PC-3 (cell line): ENCODE measurements around the gene GAB2. TPM values are rescaled to one million over a fixed set of nuclear protein-coding genes. Genes with fewer than 3 reads are reported as not detected.

Experiments
- ATAC-seq: fragments of 200-7000 bp; cut with Tn5 transposase; 2 replicates; pipeline ENCODE4 v1.9.1; 2020; ENCODE audit warnings: mild to moderate bottlenecking, moderate library complexity
- BruUV-seq: library from RNA; stranded (reverse); fragments of 400-500 nt; replicated peaks from 2 replicates; lab custom pipeline; 2021; lab: Mats Ljungman, UMichigan
- CTCF ChIA-PET: fragments of 300-600 bp; sonication (Branson Sonifier 250); formaldehyde crosslinking; loops from one replicate; lab custom pipeline; 2022; ENCODE audit warnings: antibody characterized with exemption; lab: Charles Lee
- POLR2A ChIA-PET: fragments of 300-600 bp; sonication (Branson Sonifier 250); formaldehyde crosslinking; loops from one replicate; lab custom pipeline; 2022; ENCODE audit warnings: antibody characterized with exemption; ENCODE audit not compliant: unreplicated experiment; lab: Charles Lee
- DNase-seq: peaks from one replicate; pipeline ENCODE4 v3.0.0-alpha.2; 2015
- H2AFZ ChIP-seq: fragments of 300-600 bp; sonication (generic); 2 replicates; pipeline ENCODE4 v1.6.0; 2016; ENCODE audit warnings: antibody characterized with exemption, low read length
- H3F3A ChIP-seq: fragments of 300-600 bp; sonication (generic); one replicate; pipeline ENCODE4 v1.6.0; 2017; ENCODE audit warnings: antibody characterized with exemption, low read length, control low read depth, mild to moderate bottlenecking; ENCODE audit not compliant: unreplicated experiment
- H3K27ac ChIP-seq: fragments of 300-600 bp; sonication (generic); 2 replicates; pipeline ENCODE4 v1.5.1; 2016; ENCODE audit warnings: mild to moderate bottlenecking, low read length
- H3K27me3 ChIP-seq: fragments of 300-600 bp; sonication (generic); 2 replicates; pipeline ENCODE4 v1.6.1; 2016; ENCODE audit warnings: low read length, mixed read lengths
- H3K36me3 ChIP-seq: fragments of 300-600 bp; sonication (generic); 2 replicates; pipeline ENCODE4 v1.6.1; 2016; ENCODE audit warnings: low read depth, mixed run types, low read length, mixed read lengths
- H3K4me1 ChIP-seq: fragments of 300-600 bp; sonication (generic); 2 replicates; pipeline ENCODE4 v1.5.1; 2016; ENCODE audit warnings: low read length; ENCODE audit not compliant: insufficient read depth
- H3K4me2 ChIP-seq: fragments of 300-600 bp; sonication (generic); 2 replicates; pipeline ENCODE4 v1.6.0; 2016; ENCODE audit warnings: low read length
- H3K4me3 ChIP-seq: fragments of 300-600 bp; sonication (generic); 2 replicates; pipeline ENCODE4 v1.5.1; 2016; ENCODE audit warnings: mild to moderate bottlenecking, low read length, mixed read lengths
- H3K79me2 ChIP-seq: fragments of 300-600 bp; sonication (generic); 2 replicates; pipeline ENCODE4 v1.6.1; 2017; ENCODE audit warnings: low read length, mixed read lengths
- H3K9ac ChIP-seq: fragments of 300-600 bp; sonication (generic); 2 replicates; pipeline ENCODE4 v1.6.0; 2016; ENCODE audit warnings: mild to moderate bottlenecking, low read length
- H3K9me2 ChIP-seq: fragments of 300-600 bp; sonication (generic); replicated peaks from 2 replicates; pipeline ENCODE4 v1.6.1; 2016; ENCODE audit warnings: mixed run types, low read length, mixed read lengths
- H3K9me3 ChIP-seq: fragments of 300-600 bp; sonication (generic); 2 replicates; pipeline ENCODE4 v1.6.1; 2016; ENCODE audit warnings: low read length, mixed read lengths
- H4K20me1 ChIP-seq: fragments of 300-600 bp; sonication (generic); 2 replicates; pipeline ENCODE4 v1.6.1; 2016; ENCODE audit warnings: low read length, mixed read lengths
- CTCF ChIP-seq: fragments of 300-600 bp; sonication (generic); conservative IDR thresholded peaks from 2 replicates; pipeline ENCODE4 v1.5.1; 2017; ENCODE audit warnings: antibody characterized with exemption, low read depth, mild to moderate bottlenecking, low read length
- EZH2 ChIP-seq: fragments of 300-600 bp; sonication (generic); IDR thresholded peaks from one replicate; pipeline ENCODE4 v1.6.1; 2017; ENCODE audit warnings: antibody characterized with exemption, mild to moderate bottlenecking, low read length; ENCODE audit not compliant: unreplicated experiment
- EZH2phosphoT487 ChIP-seq: fragments of 300-600 bp; sonication (generic); IDR thresholded peaks from 2 replicates; pipeline ENCODE4 v1.6.1; 2018; ENCODE audit warnings: mild to moderate bottlenecking, antibody characterized with exemption, low read length, borderline replicate concordance
- intact Hi-C: fragments of 100-400 bp; cut with micrococcal nuclease; formaldehyde crosslinking; loops from 2 replicates; pipeline ENCODE4 v1.9.0; 2023
- total RNA-seq: library from RNA; depleted of rRNA; stranded (reverse); fragments of >200 nt; gene quantifications from 2 replicates; pipeline ENCODE4 v1.2.3, GENCODE V29; 2014

Gene GAB2
- total RNA-seq, 1 experiment from 2014 or later = 7.1 TPM

GRCh38 chr11:78171951-78172350 lies 245.7 kb downstream of the GAB2 start:
- Histone ChIP-seq H3K27me3 (no peaks in the 10 kb centered on the region), H3K79me2 (no peaks in the 10 kb centered on the region), H3K4me3 (no peak overlapping the region), H3K4me2 (no peak overlapping the region), H3F3A (no peaks in the 10 kb centered on the region), H3K9me2 (no peaks in the 10 kb centered on the region), H2AFZ (no peak overlapping the region), H3K36me3 (peaks cover 2% of the 10 kb centered on the region; the same call in 1 of the 2 replicates), H4K20me1 (no peaks in the 10 kb centered on the region), H3K9ac (no peak overlapping the region), H3K9me3 (no peaks in the 10 kb centered on the region), H3K4me1 (no peaks in the 10 kb centered on the region), H3K27ac (no peak overlapping the region)
- ChIA-PET POLR2A (interaction anchor here (0.6 kb wide), 1 partner anchor 12 kb away, joined by 3 read pairs; no protein-coding TSS in a partner anchor), CTCF (no interaction called here)
- BruUV-seq = no TSS peak
- TF ChIP-seq EZH2phosphoT487 (no peak), EZH2 (no peak), CTCF (no peak)
- ATAC-seq (no peak), DNase-seq (no peak)
- intact Hi-C loops = no loop called here

GRCh38 chr11:78170874-78171549 lies 246.6 kb downstream of the GAB2 start:
- Histone ChIP-seq H3K4me1 (no peaks in the 10 kb centered on the region), H3K9ac (no peak overlapping the region), H3K27ac (no peak overlapping the region), H2AFZ (no peak overlapping the region), H3K27me3 (no peaks in the 10 kb centered on the region), H3F3A (no peaks in the 10 kb centered on the region), H3K9me3 (no peaks in the 10 kb centered on the region), H3K4me2 (no peak overlapping the region), H3K9me2 (no peaks in the 10 kb centered on the region), H4K20me1 (no peaks in the 10 kb centered on the region), H3K79me2 (no peaks in the 10 kb centered on the region), H3K36me3 (peaks cover 2% of the 10 kb centered on the region; the same call in 1 of the 2 replicates), H3K4me3 (no peak overlapping the region)
- ATAC-seq (no peak), DNase-seq (no peak)
- no TSS peak for BruUV-seq
- intact Hi-C loops = no loop called here
- no peak for TF ChIP-seq EZH2
- TF ChIP-seq CTCF = no peak
- no peak for TF ChIP-seq EZH2phosphoT487
- ChIA-PET POLR2A (no interaction called here), CTCF (interaction anchor here (0.5 kb wide), 1 partner anchor 17 kb away, joined by 11 read pairs; the partner anchor contains the start of gene KCTD21)

- no peaks in the 10 kb centered on the region for H3K79me2 ChIP-seq
- DNase-seq (no peak), ATAC-seq (no peak)
- intact Hi-C loops = no loop called here
- H3K9me3 ChIP-seq = no peaks in the 10 kb centered on the region
- ChIA-PET POLR2A (no interaction called here), CTCF (no interaction called here)
- H3K36me3 ChIP-seq = peaks cover 2% of the 10 kb centered on the region; the same call in 1 of the 2 replicates
- TF ChIP-seq CTCF = no peak
- TF ChIP-seq EZH2 = no peak
- TF ChIP-seq EZH2phosphoT487 = no peak
- H3K4me1 ChIP-seq = no peaks in the 10 kb centered on the region
- no peaks in the 10 kb centered on the region for H3K27me3 ChIP-seq
- H3K4me2 ChIP-seq = no peak overlapping the region
- H3K9ac ChIP-seq = no peak overlapping the region
- BruUV-seq = no TSS peak
- no peaks in the 10 kb centered on the region for H3F3A ChIP-seq
- H2AFZ ChIP-seq = no peak overlapping the region
- no peak overlapping the region for H3K4me3 ChIP-seq
- no peaks in the 10 kb centered on the region for H4K20me1 ChIP-seq
- no peak overlapping the region for H3K27ac ChIP-seq
- no peaks in the 10 kb centered on the region for H3K9me2 ChIP-seq
Observed at GRCh38 chr11:78170413-78170812, 247.2 kb downstream of the GAB2 start.
